HG03103 (cell line): ENCODE measurements around the gene SLC35F1.
"Not testable (repeated sequence)": the region's sequence is repeated elsewhere in the genome, so short reads cannot be mapped to it uniquely, and the experiment has no call there.

ENCODE experiments used
- ATAC-seq: cut with Tn5 transposase; IDR thresholded peaks from one replicate; pipeline ENCODE4 v1.9.1; 2021; ENCODE audit warnings: low read depth; ENCODE audit not compliant: unreplicated experiment

Gene SLC35F1

DNA sequence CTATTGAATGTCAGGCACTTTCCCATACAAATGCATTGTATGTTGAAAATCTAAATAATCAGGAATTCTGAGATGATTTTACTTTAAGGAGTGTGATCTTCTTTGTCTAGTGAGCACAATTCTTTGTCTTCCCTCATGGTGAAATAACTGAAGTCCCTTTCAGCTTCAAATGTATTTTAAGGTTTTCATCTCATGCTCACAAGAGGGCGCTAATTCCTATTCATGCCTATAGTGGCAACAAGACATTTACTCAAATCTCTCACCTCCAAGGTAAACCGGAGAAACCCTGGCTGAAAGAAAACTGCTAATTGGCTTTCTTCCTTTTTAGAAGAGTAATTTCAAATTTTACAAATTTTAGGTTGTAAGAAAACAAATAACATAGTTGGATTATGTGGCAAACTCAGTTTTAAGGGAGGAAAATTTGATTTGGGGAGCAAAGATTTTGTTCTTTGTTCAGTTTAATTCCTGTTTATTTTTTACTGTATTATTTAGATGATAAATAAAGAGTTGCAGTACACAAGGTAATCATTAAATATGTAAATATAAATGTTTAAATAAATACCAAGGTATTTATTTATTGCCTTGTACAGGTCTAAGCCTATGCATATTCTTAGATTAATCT, 69.1 kb downstream of the SLC35F1 start:
- ATAC-seq, result no peak

DNA sequence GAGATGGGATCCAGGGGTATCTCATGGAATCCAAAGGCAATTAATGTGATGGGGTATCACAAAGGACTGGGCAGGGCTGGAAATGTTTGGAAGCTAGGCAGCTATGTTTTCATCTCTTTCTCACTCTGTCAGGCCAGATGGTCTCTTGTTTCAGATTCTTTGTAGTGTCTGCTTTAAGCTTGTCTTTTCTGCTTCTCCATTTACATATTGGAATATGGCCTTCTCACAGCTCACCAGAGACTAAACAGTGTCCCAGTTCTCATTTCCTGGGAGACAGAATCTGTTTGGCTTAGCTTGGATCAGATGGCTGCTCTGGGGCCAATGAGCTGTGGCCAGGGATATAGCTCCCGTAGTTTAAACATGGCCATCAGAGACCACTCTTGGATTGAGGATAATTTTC, 78.9 kb downstream of the SLC35F1 start:
- no peak for ATAC-seq

DNA sequence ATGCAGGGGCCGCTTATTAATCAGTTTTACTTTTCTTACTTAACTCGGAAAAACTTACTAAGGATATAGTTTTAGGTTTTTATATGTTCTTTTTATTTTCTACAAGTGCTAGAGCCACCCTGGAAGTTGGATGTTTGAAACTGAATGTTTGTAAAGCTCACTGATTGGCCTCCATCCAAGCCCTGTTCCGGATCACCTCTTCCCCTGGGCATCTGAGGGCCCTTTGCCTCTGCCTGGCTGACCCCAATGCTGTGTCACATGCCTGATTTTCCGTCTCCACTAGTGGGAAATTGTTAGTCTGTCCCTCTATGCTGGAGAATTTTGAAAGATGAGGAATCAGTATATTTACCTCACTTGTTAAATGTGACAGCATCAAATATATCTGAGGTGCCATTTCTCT, 79.3 kb downstream of the SLC35F1 start:
- ATAC-seq, result no peak

DNA sequence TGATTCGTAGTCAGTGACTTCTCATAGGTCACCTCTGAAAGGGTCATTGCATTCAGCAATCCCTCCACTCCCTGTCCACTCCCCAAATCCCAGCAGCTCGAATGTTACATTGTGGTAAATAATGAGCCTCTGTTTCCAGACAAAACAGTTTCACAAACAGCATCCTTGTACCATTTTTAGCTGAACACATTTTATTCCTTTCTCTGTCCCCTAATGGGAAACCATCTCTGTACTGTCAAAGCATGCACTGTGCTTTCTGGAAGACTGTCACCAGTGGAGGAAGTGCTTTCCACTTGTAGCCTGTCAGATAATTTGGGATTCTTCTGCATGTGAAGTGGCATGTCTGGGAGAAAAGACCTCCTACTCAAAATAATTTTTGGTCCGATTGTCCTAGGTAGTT, 82.0 kb downstream of the SLC35F1 start:
- ATAC-seq, result no peak

DNA sequence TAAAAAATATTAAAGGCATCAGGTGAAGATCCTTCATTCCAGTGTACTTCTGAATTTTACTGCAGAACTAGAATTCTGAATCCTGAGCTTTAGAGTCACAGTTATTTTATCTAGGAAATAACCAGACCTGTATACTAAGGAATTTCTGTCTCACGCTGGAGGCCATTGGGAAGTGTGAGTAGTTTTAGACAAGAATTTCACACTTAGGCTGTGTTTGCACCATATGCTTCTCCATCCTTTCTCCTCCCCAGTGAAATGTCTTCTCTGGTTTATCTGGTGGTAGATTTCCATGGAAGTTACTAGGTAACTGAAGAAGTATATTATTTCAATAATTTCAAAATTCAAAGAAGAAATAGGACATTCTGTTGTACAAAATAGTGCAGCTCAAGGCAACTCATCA, 83.1 kb downstream of the SLC35F1 start:
- no peak for ATAC-seq

DNA sequence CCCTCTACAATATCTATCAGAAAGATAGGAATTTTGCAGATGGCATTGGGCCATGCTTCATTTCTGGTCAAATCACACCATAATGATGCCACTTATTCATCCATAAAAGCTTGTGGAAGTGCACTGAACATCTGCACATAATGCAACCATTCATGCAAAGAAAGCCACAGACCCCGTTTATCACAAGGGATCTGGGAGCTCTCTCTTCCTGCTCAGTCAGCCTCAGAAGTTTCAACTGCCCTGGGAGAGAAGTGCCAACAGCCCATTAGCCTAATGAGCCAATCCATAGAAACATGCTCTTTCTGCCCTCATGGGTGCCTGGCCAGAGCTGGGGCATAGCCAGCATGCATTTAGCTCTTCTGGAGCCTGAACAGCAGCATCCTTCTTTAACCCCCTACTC, 85.8 kb downstream of the SLC35F1 start:
- no peak for ATAC-seq

DNA sequence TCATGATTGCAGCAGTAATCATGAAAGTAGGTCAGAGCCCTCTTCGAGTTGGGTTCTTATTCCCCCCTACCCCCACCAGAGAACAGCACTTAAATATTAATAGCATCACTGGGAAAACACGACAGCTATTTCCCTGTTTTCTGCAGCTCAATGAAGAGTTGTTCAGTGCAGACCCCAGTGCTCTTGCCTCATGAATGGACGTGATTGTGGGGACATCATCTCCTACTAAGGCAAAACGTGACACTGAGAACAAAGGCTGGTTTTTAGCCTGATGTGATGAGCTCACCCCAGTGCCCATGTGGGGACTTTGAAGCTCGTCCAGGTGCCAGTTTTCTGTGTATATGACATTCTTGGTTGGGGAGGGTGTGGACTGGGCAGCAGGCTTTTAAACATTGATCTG, 105.9 kb downstream of the SLC35F1 start:
- no peak for ATAC-seq

DNA sequence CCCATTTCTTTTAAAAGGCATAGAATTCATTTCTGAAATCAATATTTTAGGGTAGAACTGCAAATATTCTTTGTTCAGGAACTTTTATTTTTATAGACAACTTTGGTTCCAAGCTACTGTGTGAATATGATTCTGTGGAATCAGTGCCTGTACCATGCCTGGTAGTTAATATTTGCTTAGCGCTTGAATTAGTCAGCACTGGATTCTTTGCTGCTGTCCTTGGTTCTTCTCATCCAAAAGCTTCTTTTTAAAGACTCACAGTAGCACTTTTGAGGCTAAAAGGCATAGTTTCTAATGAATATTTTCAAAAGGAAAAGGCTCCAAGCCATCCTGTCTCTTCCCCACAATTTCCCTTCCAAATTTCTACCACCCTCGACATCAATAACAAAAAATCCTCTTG, 109.5 kb downstream of the SLC35F1 start:
- ATAC-seq, result no peak

DNA sequence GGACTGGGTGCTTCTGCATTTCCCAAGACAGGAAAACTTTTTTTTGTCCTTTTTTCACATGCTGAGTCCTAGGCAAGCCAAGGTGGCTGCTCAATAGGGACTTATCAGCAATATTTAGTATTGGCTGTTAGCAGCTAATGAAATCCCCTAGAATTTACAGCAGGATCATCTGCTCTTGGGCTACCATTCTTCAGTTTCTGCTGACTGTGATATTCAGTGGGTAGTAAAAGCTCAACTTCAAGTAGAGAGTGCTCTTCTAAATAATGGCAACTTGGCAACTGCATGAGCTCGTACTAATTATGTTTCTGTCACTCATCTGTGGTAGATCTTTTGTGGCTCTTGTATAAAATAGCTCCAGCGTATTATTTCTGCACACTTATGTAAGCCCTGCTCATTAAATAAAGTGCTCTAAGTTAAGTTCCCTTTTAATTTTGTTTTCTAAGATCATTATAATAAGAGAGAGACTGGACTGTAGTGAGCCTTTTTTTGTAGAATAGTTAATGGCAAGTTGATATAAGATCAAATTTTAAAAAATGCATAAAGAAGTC, 110.3 kb downstream of the SLC35F1 start:
- ATAC-seq, result no peak

DNA sequence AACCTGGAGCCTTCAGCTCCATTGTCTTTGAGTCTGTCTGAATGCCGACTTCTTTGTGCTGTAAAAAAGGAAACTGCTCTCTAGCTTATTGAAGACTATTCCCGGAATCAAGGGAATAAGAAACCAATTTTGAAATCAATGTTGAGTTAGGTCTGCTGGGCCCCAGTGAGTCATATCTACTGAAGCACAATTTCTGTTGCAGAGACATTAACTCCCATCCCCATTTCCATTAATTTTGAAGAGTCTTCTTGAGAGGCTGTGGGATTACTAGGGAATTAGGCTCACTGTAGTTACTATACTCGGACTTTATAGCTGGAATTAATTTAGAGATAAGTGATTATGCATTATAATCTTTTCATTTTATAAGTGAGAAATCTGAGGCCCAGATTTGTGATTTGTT, 116.7 kb downstream of the SLC35F1 start:
- ATAC-seq, result no peak

DNA sequence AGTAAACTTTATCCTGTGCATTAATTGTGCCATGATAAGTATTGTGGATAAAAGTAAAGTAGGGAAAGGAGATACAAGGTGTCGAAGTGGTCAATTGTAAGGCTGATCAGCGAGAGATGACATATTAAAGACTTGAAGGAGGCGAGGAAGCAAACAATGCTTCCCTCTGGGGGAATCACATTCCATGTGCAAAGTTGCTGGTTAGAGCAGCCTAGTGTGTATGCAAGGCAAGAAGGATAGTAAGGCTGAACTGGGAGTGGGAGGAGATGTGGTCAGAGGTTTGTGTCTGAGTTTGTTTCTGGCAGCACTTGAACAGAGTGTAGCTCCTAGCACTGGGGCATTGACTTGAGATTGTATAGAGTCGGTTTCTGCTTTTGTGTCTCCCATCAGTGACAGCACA, 122.9 kb downstream of the SLC35F1 start:
- no peak for ATAC-seq

DNA sequence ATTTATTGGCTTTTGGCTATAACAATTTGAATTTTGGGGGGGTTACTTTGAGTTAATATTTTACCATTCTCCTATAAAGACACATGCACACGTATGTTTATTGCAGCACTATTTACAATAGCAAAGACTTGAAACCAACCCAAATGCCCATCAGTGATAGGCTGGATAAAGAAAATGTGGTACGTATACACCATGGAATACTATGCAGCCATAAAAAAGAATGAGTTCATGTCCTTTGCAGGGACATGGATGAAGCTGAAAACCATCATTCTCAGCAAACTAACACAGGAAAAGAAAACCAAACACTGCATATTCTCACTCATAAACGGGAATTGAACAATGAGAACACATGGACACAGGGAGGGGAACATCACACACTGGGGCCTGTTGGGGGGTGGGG, 130.4 kb downstream of the SLC35F1 start:
- ATAC-seq, result not testable (repeated sequence)

DNA sequence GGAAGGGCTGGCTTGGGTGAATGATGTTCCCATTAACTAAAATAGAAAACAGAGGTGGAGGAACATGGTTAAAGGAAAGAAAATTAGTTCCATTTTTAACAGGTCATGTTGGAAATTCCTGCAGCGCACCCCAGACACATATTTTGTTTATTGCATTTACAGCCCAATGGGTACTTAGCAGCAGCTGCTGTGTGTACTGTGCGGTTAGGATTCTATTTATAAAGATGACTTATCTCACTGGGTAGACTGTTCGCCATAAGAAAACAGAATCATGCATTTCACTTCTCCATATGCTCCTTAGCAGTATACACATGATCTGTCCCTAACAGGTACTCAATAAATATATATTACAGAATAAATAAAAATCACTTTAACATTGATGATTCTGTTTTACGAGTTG, 135.8 kb downstream of the SLC35F1 start:
- ATAC-seq, result no peak

DNA sequence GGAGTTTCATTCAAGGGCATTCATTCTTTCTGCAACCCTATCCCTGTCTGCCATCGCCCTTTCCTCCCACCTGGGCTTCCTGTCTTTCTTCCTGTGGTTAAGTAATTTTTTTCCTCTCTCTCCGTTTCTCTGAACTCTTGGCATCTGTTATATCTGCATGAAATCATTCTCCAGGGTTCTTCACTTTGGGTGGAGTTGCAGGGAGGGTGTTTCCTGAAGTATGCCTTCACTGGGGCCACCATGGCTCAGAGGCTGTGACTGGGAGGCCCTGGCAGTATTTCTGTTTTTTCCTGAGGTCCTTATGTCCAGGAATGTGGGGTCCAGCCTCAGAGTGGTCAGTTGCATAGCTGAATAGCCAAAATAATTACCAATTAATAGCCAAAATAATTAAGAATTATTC, 137.2 kb downstream of the SLC35F1 start:
- ATAC-seq, result no peak

DNA sequence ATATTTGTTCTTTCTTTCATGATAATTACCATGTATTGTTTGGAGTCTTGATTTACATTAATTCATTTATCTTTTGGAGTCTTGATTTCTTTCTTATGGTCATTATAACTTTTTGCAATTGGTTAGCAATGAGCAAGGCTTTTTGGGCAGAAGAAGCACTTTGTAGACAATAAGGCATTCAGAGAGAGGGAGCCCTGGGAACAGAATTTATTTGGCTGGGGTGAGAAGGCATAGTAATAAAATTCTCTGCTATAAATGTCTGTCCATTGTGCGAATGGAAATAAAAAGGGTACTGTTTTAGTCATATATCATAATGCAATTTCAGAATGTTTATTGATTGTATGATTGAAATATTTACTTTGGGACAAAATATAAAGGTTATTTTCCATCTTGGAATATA, 147.0 kb downstream of the SLC35F1 start:
- no peak for ATAC-seq

DNA sequence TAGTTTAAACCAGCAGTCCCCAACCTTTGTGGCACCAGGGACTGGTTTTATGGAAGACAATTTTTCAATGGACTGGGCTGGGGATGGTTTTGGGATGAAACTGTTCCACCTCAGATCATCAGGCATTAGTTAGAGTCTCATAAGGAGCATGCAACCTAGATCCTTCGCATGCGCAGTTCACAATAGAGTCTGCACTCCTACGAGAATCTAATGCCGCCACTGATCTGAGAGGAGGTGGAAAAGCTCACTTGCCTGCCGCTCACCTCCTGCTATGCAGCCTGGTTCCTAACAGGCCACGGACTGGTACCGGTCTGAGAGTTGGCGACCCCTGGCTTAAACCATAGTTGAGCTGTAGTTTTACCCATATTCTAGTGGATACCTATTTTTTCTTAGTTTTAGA, 154.6 kb downstream of the SLC35F1 start:
- ATAC-seq, result no peak

DNA sequence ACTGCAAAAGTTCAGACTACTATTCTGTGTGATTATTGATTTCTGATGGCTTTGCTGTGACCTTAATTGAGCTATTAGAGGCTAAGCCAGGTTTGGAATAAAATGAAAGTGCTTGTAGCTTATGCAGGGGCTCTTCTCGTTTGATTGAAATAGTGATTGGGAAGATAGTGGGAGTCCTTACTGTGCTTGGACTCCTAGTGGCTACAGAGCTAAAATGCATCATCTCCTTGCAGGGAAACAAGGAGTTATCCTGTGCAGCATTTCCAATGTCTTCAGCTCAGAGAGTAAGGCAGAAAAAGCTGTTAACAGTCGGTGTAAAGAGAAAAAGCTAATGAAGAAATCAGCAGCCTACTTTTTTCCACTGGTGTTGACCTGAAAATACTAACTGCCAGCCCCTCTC, 173.5 kb downstream of the SLC35F1 start:
- no peak for ATAC-seq

DNA sequence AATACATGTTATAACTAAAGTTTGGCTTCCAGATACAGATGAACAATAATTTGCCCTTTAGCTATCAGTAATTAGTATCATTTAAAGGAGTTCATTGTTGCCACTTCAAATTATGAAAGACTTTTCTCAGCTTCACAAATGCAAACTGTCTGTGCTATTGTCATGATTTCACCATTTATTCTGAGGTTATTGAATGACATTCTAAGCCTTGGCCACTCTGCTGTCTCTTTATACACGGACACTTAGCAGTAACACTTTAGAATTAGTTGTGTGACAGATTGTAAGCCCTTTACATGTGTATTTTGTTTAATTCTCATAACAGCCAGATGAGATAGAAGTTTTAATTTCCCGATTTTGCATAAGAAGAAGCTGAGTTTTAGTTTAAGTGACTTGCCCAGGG, 176.6 kb downstream of the SLC35F1 start:
- no peak for ATAC-seq

DNA sequence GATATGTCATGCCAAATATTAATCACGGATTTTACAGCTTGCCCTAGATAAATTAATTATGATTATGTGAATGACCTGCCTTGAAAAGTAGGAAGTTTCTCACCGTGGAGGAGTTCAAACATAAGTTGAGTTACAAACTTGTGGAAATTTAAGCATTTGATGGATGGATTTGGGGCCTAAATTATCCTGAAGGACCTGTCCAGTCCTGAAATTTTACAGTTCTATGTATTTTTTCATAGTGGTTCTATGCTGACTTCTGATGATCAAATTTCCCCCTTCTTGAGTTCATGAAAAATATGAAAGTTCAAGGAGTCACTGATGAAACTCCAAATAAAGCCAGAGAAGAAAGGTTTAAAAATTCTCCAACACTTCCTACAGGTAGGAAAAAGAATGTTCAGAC, 178.6 kb downstream of the SLC35F1 start:
- ATAC-seq, result no peak

DNA sequence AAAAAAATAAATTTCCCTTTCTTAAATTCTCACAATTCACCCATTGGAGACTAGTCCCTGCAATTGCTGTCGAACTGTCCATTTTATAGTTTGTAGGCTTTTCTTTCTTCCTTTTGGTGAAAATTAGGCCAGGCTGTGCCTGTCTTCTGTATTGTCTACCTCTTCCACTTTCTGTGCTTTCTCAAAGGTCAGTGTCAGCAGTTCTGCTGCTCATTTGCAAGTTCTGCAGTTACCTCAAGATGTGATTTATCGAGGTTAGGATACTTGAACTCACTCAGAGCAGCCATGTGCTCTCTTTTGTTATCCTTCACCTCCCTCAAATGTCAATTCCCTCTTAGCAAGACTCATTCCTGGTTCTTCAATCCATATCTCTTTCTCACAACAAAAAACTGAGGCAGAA, 179.1 kb downstream of the SLC35F1 start:
- no peak for ATAC-seq

DNA sequence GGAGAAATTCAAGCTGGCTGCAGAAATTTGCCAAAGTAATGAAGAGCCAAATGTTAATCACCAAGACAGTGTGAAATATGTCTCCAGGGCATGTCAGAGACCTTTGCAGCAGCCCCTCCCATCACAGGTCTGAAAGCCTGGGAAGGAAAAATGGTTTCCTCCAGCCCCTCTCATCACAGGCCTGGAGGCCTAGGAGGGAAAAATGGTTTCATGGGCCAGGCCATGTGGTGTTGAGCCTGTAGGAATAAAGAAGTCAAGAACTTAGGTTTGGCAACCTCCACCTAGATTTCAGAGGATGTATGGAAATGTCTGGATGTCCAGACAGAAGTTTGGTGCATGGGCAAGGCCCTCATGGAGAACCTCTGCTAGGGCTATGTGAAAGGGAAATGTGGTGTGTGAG, 185.0 kb downstream of the SLC35F1 start:
- no peak for ATAC-seq

DNA sequence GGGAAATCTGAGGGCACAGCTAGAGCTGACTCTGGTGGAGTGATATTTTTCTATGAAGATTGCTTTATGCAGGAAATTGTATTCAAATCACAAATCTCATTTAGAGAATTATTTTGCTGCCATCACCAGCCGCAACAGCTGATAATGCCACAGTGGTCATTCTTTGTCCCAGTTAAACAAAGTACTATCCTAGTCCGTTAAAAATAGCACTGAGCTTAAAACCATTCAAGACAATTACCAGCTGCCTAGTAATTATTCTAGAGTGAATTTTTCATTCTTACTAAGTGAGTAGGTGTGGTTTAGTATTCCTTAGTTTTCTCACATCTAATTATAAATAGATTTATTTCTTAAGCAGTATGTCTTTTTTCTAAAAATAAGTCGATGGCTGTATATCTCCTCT, 190.5 kb downstream of the SLC35F1 start:
- no peak for ATAC-seq

DNA sequence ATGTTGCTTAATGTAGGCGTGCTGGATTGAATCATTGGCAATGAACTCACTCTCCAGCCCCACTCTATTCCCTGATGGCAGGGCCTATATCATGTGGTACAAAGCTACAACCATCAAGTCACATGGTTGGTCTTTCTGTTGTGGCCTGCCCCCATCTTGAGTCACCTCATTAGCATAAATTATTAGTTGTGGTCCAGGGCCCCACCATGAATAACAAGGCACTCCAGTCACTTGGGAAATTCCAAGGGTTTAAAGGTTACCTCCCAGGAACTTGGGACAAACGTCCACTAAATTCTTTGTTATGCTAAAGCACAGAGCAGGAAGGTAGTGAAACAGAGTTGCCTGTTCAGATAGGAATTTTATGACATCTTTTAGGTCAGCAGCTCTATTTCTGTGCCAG, 193.7 kb downstream of the SLC35F1 start:
- ATAC-seq, result no peak
